Aorta (tissue), 5 donors: Measurements from ENCODE around the gene COCH. TPM values are rescaled to one million over a fixed set of nuclear protein-coding genes. Genes with fewer than 3 reads are reported as not detected.
"Not testable (repeated sequence)": the region's sequence is repeated elsewhere in the genome, so short reads cannot be mapped to it uniquely, and the experiment has no call there.

Experiments
- ATAC-seq: fragments of 200-7000 bp; cut with Tn5 transposase; one replicate; pipeline ENCODE4 v1.9.1; 2022; ENCODE audit warnings: moderate library complexity; ENCODE audit not compliant: low FRiP score
- DNase-seq, 2 donors: peaks; one replicate each; pipeline ENCODE4 v3.0.0-alpha.2; 2020
- H3K27ac ChIP-seq, 2 donors: one replicate each; pipeline ENCODE4 v1.5.1; 2013; ENCODE audit warnings: low read length in 2 of 2, mild to moderate bottlenecking in 2 of 2, moderate library complexity in 2 of 2, control low read depth in 1 of 2, inconsistent platforms in 1 of 2, low read depth in 1 of 2
- H3K27me3 ChIP-seq, 2 donors: one replicate each; pipeline ENCODE4 v1.6.1; 2013; ENCODE audit warnings: control low read depth in 1 of 2, low read length in 1 of 2, mild to moderate bottlenecking in 1 of 2, moderate library complexity in 1 of 2; ENCODE audit not compliant: insufficient read depth in 2 of 2, control insufficient read depth in 1 of 2
- H3K36me3 ChIP-seq, 2 donors: one replicate each; pipeline ENCODE4 v1.6.1; 2013; ENCODE audit warnings: control low read depth in 1 of 2, low read length in 1 of 2, mild to moderate bottlenecking in 1 of 2; ENCODE audit not compliant: insufficient read depth in 2 of 2, control insufficient read depth in 1 of 2
- H3K4me1 ChIP-seq, 2 donors: one replicate each; pipeline ENCODE4 v1.6.1; 2013; ENCODE audit warnings: low read length in 2 of 2, control low read depth in 1 of 2, mild to moderate bottlenecking in 1 of 2, moderate library complexity in 1 of 2; ENCODE audit not compliant: insufficient read depth in 2 of 2, control insufficient read depth in 1 of 2
- H3K4me3 ChIP-seq, 2 donors: one replicate each; pipeline ENCODE4 v1.5.1; 2013; ENCODE audit warnings: low read length in 2 of 2, control low read depth in 1 of 2, mild to moderate bottlenecking in 1 of 2
- H3K9me3 ChIP-seq: one replicate; pipeline ENCODE4 v1.6.1; 2013; ENCODE audit warnings: mild to moderate bottlenecking, low read length; ENCODE audit not compliant: control insufficient read depth
- whole genome bisulfite sequencing, 2 donors: extraction: QIAGEN DNeasy Blood & Tissue Kit; methylation state at CpG; one replicate each; pipeline ENCODE4 v1.1.7; 2013; 5-methylcytosine and 5-hydroxymethylcytosine counted together
- intact Hi-C, 2 donors: fragments of 100-400 bp; cut with DNase I; formaldehyde crosslinking; loops; one replicate each; pipeline versions ENCODE4 v1.14.2 to v1.15.0; 2022
- polyA plus RNA-seq, 2 donors: library from polyadenylated mRNA; stranded (reverse); fragments of 200-250 nt; gene quantifications; one replicate each; pipeline ENCODE4 v1.2.3, GENCODE V29; 2013
- total RNA-seq, 2 donors: library from RNA; stranded (reverse); fragmentation: NEBNext Ultra II Directional; extraction: Animal tissue kit (Norgen Biotek cat#: 25700); gene quantifications; one replicate each; pipeline ENCODE4 v1.2.1, GENCODE V29; 2021
- donor health status: healthy with polysubstance abuse.
- donor health status: Bipolar disorder and iron deficiency.
- donor health status: DM: no; HTN: no; CAD: no.
- donor health status: DM: no; HTN: no; CAD: no.
- donor health status: DM: yes; HTN: yes; CAD: no.

The COCH gene
- total and polyA plus RNA-seq, 4 donors: 0.90 to 2.9 (median 1.6) TPM

DNA sequence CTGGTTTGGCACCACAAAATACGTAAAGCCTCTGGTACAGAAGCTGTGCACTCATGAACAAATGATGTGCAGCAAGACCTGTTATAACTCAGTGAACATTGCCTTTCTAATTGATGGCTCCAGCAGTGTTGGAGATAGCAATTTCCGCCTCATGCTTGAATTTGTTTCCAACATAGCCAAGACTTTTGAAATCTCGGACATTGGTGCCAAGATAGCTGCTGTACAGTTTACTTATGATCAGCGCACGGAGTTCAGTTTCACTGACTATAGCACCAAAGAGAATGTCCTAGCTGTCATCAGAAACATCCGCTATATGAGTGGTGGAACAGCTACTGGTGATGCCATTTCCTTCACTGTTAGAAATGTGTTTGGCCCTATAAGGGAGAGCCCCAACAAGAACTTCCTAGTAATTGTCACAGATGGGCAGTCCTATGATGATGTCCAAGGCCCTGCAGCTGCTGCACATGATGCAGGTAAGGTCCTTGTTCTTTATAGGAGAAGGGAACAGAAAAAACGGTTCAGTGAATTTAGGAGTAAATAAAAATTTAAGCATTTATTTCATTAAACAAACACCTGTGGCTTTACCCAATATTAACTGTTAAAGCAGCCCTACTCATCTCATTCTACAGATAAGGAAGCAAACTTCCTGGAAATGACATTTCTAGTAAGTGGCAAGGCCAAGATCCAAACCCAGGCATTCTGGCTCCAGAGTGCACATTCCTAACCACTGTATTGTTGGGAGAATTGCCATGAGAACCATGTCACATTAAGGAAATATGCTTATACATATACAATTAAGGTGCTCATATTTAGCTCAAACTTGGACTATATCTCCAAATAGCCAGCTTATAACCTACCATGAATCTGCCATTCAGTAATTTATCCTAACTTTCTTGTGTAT lies 11.7 kb downstream of the COCH start:
- H3K27me3 ChIP-seq: no peaks in the 10 kb centered on the region
- 75 to 84% methylated on average over 7 of the region's 7 CpGs for WGBS, 2 donors
- H3K36me3 ChIP-seq: no peaks in the 10 kb centered on the region
- peaks cover 0 to 2% of the 10 kb centered on the region in 2 donors for H3K4me1 ChIP-seq
- intact Hi-C loops: no loop called here
- no peak overlapping the region for H3K27ac ChIP-seq
- no peak overlapping the region for H3K4me3 ChIP-seq
- no peaks in the 10 kb centered on the region for H3K9me3 ChIP-seq
- DNase-seq: no peak
- no peak for ATAC-seq

DNA sequence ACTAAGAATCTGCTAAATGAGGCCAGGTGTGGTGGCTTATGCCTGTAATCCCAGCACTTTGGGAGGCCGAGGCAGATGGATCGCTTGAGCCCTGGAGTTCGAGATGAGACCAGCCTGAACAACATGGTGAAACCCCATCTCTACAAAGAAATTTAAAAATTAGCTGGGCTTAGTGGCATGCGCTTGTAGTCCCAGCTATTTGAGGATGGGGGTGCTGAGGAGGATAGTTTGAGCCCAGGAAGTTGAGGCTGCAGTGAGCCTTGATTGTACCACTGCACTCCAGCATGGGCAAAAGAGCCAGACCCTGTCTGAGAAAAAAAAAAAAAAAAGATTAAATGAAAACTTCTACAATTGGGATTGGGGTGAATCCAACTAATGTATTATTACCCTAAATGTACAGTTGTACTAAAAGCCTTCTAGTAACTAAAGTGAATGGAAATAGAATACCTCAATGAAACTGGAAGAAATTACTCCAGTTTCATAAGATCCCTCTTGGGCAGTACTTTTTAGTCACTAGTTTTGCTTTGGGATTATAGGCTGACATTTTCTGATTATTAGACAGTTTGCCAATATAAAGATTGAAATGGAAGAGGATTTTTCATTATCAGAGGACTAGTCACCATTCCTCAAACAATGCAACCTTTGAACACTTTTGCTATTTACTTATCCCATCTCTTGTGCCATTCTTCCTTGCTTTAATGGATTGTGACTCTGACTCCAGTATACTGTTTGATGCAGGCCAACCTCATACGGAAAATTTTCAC lies 14.3 kb downstream of the COCH start:
- H3K27me3 ChIP-seq: no peaks in the 10 kb centered on the region
- DNase-seq (no peak), ATAC-seq (no peak)
- no peaks in the 10 kb centered on the region for H3K9me3 ChIP-seq
- no peaks in the 10 kb centered on the region for H3K4me1 ChIP-seq
- H3K27ac ChIP-seq: no peak overlapping the region
- H3K4me3 ChIP-seq: no peak overlapping the region
- no peaks in the 10 kb centered on the region for H3K36me3 ChIP-seq
- 94 to 97% methylated on average over 5 of the region's 5 CpGs for WGBS, 2 donors
- intact Hi-C loops: no loop called here

DNA sequence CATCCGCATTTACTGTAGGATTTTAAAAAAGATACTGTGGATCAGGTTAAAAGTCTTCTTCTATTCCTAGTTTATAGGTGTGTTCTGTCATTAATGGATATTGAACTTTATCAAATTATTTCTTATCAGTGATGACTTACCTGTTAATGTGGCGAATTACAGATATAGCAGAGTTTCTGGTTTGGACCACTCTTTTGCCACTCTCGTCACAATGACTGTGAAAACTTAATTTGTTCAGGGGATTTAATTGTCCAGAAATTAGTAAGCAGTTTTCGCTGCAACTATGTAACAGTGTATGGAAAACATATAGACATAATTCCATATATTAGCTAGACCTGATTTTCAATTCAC lies 14.9 kb downstream of the COCH start:
- WGBS, 2 donors: 71 to 72% methylated on average over 4 of the region's 4 CpGs
- Histone ChIP-seq H3K27me3 (no peaks in the 10 kb centered on the region), H3K36me3 (no peaks in the 10 kb centered on the region), H3K9me3 (no peaks in the 10 kb centered on the region), H3K4me1 (no peaks in the 10 kb centered on the region), H3K4me3 (no peak overlapping the region), H3K27ac (no peak overlapping the region)
- DNase-seq (no peak), ATAC-seq (no peak)
- intact Hi-C loops: no loop called here

DNA sequence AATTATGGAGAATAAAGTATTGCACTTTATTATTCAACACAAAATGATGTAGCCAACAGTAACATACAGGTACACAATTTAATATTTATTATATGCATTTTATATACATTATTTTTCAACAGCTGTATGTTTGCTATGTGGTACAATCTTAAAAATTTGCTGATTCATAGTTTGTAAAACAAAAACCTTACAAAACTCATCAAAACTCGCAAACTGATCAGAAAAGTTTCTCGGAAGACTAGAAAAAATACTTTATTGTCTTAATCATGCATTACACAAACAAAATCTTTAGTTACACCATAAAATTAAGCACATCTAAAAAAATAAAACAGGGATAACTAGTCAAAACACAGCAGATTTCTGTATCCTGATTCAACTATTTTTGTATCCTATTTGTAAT lies 19.5 kb downstream of the COCH start:
- Histone ChIP-seq H3K9me3 (no peaks in the 10 kb centered on the region), H3K27ac (no peak overlapping the region), H3K4me1 (no peaks in the 10 kb centered on the region), H3K4me3 (no peak overlapping the region), H3K36me3 (no peaks in the 10 kb centered on the region), H3K27me3 (no peaks in the 10 kb centered on the region)
- DNase-seq (no peak), ATAC-seq (no peak)
- 92 to 94% methylated on average over 2 of the region's 2 CpGs for WGBS, 2 donors
- intact Hi-C loops: no loop called here

DNA sequence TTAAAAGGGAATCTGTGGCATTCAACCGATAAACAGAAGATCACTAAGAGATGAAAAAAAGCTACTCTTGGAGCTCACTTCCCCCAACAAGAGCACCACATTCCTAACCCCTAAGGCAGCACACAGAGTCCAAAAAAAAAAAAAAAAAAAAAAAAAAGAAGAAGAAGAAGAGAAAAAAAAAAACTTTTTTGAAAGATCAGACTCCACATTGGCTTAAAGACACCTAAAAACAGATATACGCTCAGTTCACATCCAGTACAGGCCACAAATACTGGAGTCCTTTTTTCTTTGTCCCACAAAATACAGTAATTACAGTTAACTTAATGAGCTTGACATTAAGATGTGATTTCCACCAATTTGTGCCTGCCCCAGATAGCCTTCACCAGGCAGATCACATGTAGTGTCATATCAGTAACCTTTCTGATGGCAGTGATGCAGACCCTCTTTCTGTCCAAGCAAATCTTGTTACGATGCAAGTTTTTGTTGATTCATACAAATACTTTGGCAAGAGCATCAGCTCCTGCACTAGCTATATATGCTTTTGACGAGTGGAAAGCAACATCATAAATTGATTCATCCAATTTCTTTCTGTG lies 20.7 kb downstream of the COCH start:
- WGBS, 2 donors: 80% methylated on average over 4 of the region's 4 CpGs
- H3K27ac ChIP-seq: no peak overlapping the region
- H3K4me1 ChIP-seq: no peaks in the 10 kb centered on the region
- H3K27me3 ChIP-seq: no peaks in the 10 kb centered on the region
- H3K9me3 ChIP-seq: no peaks in the 10 kb centered on the region
- DNase-seq (no peak), ATAC-seq (no peak)
- H3K4me3 ChIP-seq: no peak overlapping the region
- intact Hi-C loops: no loop called here
- H3K36me3 ChIP-seq: no peaks in the 10 kb centered on the region

DNA sequence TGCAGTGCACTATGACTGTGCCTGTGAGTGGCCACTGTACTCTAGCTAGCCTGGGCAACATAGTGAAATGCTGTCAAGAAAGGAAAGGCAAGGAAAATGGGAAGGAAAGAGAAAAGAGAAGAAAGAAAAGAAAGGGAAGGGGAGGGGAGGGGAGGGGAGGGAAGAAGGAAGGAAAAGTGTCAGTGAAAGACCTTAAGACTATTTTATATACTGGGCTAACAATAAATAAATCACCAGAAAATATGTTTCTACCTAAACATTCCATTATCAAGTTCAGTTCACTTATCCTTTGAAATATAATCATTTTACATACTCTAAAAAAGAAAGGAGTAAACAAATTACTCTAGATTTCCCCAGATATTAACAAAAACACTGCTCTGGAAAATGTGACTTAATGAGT lies 22.1 kb downstream of the COCH start:
- Histone ChIP-seq H3K4me1 (no peaks in the 10 kb centered on the region), H3K9me3 (no peaks in the 10 kb centered on the region), H3K4me3 (no peak overlapping the region), H3K27ac (no peak overlapping the region), H3K27me3 (no peaks in the 10 kb centered on the region), H3K36me3 (no peaks in the 10 kb centered on the region)
- DNase-seq: no peak
- ATAC-seq: no peak
- intact Hi-C loops: no loop called here

DNA sequence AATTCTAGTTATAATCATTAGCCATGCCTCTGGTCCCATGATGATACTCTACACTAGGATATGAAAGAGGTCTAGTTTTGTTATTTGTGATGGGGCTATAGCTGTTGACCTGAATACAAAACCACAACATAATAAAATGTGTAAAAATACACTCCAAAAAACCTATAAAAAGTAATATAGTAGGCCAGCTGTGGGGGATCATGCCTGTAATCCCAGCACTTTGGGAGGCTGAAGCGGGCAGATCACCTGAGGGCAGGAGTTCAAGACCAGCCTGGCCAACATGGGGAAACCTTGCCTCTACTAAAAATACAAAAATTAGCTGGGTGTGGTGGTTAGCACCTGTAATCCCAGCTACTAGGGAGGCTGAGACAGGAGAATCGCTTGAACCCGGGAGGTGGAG lies 22.8 kb downstream of the COCH start:
- 81 to 85% methylated on average over 3 of the region's 3 CpGs for WGBS, 2 donors
- H3K27me3 ChIP-seq, H3K4me1 ChIP-seq, H3K27ac ChIP-seq, DNase-seq, ATAC-seq, H3K36me3 ChIP-seq, H3K4me3 ChIP-seq, H3K9me3 ChIP-seq, intact Hi-C loops: not testable (repeated sequence)

DNA sequence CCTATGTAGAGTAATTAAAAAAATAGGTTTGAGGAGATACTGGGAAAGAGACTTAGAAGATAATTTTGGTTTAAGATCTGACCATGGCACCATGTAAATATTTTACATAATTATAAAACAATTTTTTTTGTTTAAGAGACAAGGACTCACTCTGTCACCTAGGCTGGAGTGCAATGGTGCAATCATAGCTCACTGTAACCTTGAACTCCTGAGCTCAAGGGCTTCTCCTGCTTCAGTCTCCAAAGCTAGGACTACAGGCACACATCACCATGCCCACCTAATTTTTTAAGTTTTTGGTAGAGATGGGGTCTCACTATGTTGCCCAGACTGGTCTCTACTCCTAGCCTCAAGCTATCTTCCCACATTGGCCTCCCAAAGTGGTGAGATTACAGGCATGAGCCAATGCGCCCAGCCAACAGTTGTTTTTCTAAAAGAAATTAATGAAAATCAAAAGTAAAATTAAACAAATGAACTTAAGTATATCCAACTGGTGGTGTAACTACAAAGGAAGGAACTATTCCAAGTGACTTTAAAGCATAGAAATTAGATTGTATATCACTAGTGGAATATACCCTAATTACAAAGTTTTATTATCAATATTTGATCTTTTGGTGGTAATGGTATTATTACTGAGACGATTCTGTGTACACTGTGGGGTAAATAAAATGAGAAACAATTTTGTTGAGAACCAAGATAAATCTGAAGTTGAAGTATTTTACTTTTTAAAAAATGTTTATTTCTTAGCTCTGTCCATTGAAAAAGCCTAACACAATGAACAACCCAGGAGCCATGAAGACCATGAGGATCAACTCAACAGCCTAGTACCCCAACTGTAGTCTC lies 29.1 kb downstream of the COCH start:
- no peak for DNase-seq
- Histone ChIP-seq H3K4me1 (no peaks in the 10 kb centered on the region), H3K36me3 (peaks cover 0 to 2% of the 10 kb centered on the region in 2 donors), H3K27me3 (no peaks in the 10 kb centered on the region), H3K9me3 (no peaks in the 10 kb centered on the region), H3K27ac (no peak overlapping the region), H3K4me3 (no peak overlapping the region)
- no peak for ATAC-seq
- 96 to 97% methylated on average over 2 of the region's 2 CpGs for WGBS, 2 donors
- intact Hi-C loops: no loop called here
